OCI-LY3 (cell line): ENCODE measurements around the gene MOSPD3.

ENCODE experiments used
- H2AFZ ChIP-seq: fragments of 200-600, 300-600 bp; shearing (Covaris generic); 2 replicates; pipeline ENCODE4 v1.6.0; 2014; ENCODE audit warnings: antibody characterized with exemption, low read depth, low read length
- H3K27ac ChIP-seq: fragments of 200-600, 300-600 bp; sonication (generic); 2 replicates; pipeline ENCODE4 v1.5.1; 2014; ENCODE audit warnings: mild to moderate bottlenecking, low read length, moderate library complexity, mixed read lengths
- H3K27me3 ChIP-seq: fragments of 200-600, 300-600 bp; sonication (generic); 2 replicates; pipeline ENCODE4 v1.6.1; 2014; ENCODE audit warnings: low read depth, low read length, mixed read lengths
- H3K36me3 ChIP-seq: fragments of 200-600, 300-600 bp; sonication (generic); replicated peaks from 2 replicates; pipeline ENCODE3; 2014; ENCODE audit warnings: low read depth, low read length, mixed read lengths
- H3K4me1 ChIP-seq: fragments of 300-600, 200-600 bp; sonication (generic); 2 replicates; pipeline ENCODE4 v1.6.1; 2014; ENCODE audit warnings: low read length, mixed read lengths
- H3K4me2 ChIP-seq: fragments of 200-600, 300-600 bp; sonication (generic); 2 replicates; pipeline ENCODE4 v1.6.1; 2014; ENCODE audit warnings: low read length, mixed read lengths
- H3K4me3 ChIP-seq: fragments of 300-600, 200-600 bp; sonication (generic); 2 replicates; pipeline ENCODE4 v1.5.1; 2014; ENCODE audit warnings: antibody characterized with exemption, mild to moderate bottlenecking, low read length, moderate library complexity
- H3K79me2 ChIP-seq: fragments of 300-600, 200-600 bp; shearing (Covaris generic); 2 replicates; pipeline ENCODE4 v1.6.1; 2014; ENCODE audit warnings: mild to moderate bottlenecking, low read length, mixed read lengths
- H3K9ac ChIP-seq: fragments of 300-600, 200-600 bp; shearing (Covaris generic); 2 replicates; pipeline ENCODE4 v1.6.0; 2014; ENCODE audit warnings: mild to moderate bottlenecking, low read length, moderate library complexity
- H3K9me3 ChIP-seq: fragments of 200-600, 300-600 bp; shearing (Covaris generic); 2 replicates; pipeline ENCODE4 v1.6.1; 2014; ENCODE audit warnings: low read length, mixed read lengths; ENCODE audit not compliant: insufficient read depth
- H4K20me1 ChIP-seq: fragments of 200-600, 300-600 bp; sonication (generic); 2 replicates; pipeline ENCODE4 v1.6.1; 2016; ENCODE audit warnings: low read length, mixed read lengths; ENCODE audit not compliant: insufficient read depth
- EZH2phosphoT487 ChIP-seq: fragments of 200-600 bp; shearing (Covaris generic); IDR thresholded peaks from 2 replicates; pipeline ENCODE4 v1.6.1; 2018; ENCODE audit warnings: antibody characterized with exemption, mixed run types, low read depth
- TF ChIP-seq, protein P1 (sequence below): fragments of 200-600, 300-600 bp; sonication (generic); IDR thresholded peaks from 2 replicates; pipeline ENCODE4 v1.5.1; 2014; ENCODE audit warnings: antibody characterized with exemption, low read length, low read depth

Gene MOSPD3

DNA sequence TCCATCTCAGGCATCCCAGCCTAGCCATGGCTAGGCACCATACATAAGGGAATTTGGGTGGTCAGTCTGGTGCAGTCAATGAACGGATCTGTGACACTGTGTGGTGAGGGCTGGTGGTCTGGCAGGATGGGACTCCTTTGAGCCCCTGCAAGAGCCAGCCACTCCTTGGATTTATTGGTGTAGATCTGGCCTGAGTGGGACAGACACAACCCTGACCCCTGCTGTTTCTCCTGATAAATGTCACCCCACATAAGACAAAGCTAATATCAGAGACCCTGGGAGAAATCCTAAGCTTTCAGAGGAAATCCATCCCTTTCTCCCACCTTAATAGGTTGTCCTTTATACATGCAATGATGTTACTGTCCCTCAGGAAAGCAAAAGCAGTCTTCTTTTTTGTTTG lies 23.9 kb upstream of the MOSPD3 start:
- Histone ChIP-seq H4K20me1 (0 out of 2 replicates have a peak, but pooled peaks cover 2% of the 10 kb centered on the region), H3K9me3 (no peaks in the 10 kb centered on the region), H2AFZ (no peak overlapping the region), H3K27me3 (0 out of 2 replicates have a peak, but pooled peaks cover 6% of the 10 kb centered on the region), H3K27ac (no peak overlapping the region), H3K4me1 (peaks cover 18% of the 10 kb centered on the region), H3K9ac (no peak overlapping the region), H3K4me2 (no peak overlapping the region), H3K4me3 (no peak overlapping the region), H3K79me2 (peaks cover 8% of the 10 kb centered on the region), H3K36me3 (no peaks in the 10 kb centered on the region)
- TF ChIP-seq, protein P1, sequence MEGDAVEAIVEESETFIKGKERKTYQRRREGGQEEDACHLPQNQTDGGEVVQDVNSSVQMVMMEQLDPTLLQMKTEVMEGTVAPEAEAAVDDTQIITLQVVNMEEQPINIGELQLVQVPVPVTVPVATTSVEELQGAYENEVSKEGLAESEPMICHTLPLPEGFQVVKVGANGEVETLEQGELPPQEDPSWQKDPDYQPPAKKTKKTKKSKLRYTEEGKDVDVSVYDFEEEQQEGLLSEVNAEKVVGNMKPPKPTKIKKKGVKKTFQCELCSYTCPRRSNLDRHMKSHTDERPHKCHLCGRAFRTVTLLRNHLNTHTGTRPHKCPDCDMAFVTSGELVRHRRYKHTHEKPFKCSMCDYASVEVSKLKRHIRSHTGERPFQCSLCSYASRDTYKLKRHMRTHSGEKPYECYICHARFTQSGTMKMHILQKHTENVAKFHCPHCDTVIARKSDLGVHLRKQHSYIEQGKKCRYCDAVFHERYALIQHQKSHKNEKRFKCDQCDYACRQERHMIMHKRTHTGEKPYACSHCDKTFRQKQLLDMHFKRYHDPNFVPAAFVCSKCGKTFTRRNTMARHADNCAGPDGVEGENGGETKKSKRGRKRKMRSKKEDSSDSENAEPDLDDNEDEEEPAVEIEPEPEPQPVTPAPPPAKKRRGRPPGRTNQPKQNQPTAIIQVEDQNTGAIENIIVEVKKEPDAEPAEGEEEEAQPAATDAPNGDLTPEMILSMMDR: peak; percentile 60
- TF ChIP-seq EZH2phosphoT487: no peak

DNA sequence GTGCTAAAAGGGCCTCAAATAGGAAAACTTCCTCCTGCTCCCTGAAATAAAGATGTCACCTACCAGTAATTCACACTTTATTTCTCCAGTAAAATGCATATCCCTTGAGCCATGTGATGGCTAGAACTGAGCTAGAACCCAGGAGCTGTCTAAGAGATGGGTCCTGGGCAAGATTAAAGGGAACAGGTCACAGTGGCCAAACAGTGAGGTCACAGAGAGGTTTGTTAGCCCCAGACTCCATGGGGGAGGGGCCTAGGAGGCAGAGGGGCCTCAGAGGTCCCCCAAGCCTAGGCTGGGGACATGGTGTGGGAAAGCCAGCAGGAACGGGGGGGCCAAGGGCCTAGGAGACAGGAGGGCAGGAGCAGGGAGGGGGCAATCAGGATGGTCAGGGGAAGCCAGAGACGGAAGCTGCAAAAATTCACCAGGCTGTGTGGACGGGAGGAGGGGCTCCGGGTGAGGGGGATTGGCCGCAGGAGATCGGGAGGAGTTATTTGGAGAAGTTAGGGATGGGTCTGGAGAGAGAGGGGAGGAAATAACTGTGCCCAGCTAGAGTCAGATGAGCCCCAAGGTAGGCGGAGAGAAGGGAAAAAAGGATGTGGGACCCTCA lies 22.9 kb upstream of the MOSPD3 start:
- Histone ChIP-seq H3K27ac (no peak overlapping the region), H3K9ac (no peak overlapping the region), H3K36me3 (no peaks in the 10 kb centered on the region), H3K9me3 (no peaks in the 10 kb centered on the region), H4K20me1 (no peaks in the 10 kb centered on the region), H3K4me1 (peaks cover 10% of the 10 kb centered on the region), H3K27me3 (0 out of 2 replicates have a peak, but pooled peaks cover 6% of the 10 kb centered on the region), H2AFZ (no peak overlapping the region), H3K4me3 (no peak overlapping the region), H3K4me2 (no peak overlapping the region), H3K79me2 (peaks cover 8% of the 10 kb centered on the region)
- no peak for TF ChIP-seq EZH2phosphoT487
- TF ChIP-seq, protein P1: no peak

DNA sequence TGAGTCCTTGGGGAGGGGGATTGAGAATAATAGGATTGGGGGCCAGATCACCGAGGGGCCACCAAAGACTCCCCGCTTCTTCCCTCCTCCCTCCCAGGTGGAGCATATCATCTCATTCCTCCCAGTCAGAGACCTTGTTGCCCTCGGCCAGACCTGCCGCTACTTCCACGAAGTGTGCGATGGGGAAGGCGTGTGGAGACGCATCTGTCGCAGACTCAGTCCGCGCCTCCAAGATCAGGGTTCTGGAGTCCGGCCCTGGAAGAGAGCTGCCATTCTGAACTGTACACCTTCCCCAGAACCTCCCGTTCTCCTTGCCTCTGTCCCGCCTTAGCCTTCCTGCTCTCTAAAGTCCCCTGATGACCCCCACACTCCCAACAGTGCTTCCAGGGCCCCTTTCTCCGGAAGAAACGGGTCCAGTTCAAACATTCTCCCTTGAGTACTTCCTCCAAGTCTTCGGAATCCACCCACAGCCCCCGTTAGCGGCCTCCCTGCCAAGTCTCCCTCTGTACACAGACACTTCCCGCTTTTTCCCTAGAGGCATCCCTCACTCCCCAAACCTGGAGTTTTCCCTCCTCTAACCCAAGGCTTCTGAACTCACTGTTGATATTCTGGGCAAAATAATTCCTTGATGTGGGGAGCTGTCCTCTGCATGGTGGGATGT lies 22.1 kb upstream of the MOSPD3 start:
- Histone ChIP-seq H3K4me1 (peaks cover 3% of the 10 kb centered on the region; the same call in 1 of the 2 replicates), H3K27me3 (0 out of 2 replicates have a peak, but pooled peaks cover 6% of the 10 kb centered on the region), H3K4me3 (no peak overlapping the region), H3K4me2 (no peak overlapping the region), H3K9me3 (no peaks in the 10 kb centered on the region), H3K9ac (no peak overlapping the region), H4K20me1 (no peaks in the 10 kb centered on the region), H2AFZ (no peak overlapping the region), H3K27ac (no peak overlapping the region), H3K79me2 (peaks cover 4% of the 10 kb centered on the region), H3K36me3 (no peaks in the 10 kb centered on the region)
- TF ChIP-seq, protein P1: no peak
- TF ChIP-seq EZH2phosphoT487: no peak

DNA sequence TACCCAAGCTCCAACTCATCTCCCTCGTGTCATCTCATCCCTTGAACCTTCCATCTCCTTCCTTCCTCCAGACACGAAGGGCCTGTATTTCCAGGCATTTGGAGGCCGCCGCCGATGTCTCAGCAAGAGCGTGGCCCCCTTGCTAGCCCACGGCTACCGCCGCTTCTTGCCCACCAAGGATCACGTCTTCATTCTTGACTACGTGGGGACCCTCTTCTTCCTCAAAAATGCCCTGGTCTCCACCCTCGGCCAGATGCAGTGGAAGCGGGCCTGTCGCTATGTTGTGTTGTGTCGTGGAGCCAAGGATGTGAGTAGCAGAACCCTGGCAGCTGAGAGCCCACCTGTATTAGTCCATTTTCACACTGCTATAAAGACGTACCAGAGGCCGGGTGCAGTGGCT lies 20.7 kb upstream of the MOSPD3 start:
- no peak overlapping the region for H3K27ac ChIP-seq
- no peak overlapping the region for H2AFZ ChIP-seq
- H3K36me3 ChIP-seq: no peaks in the 10 kb centered on the region
- no peaks in the 10 kb centered on the region for H3K79me2 ChIP-seq
- 0 out of 2 replicates have a peak, but pooled peaks cover 3% of the 10 kb centered on the region for H3K4me1 ChIP-seq
- H3K27me3 ChIP-seq: 0 out of 2 replicates have a peak, but pooled peaks cover 6% of the 10 kb centered on the region
- H3K4me3 ChIP-seq: no peak overlapping the region
- no peaks in the 10 kb centered on the region for H3K9me3 ChIP-seq
- TF ChIP-seq, protein P1: no peak
- H3K4me2 ChIP-seq: no peak overlapping the region
- H3K9ac ChIP-seq: no peak overlapping the region
- H4K20me1 ChIP-seq: no peaks in the 10 kb centered on the region
